ENCODE results near the gene FBXW8.

DNA sequence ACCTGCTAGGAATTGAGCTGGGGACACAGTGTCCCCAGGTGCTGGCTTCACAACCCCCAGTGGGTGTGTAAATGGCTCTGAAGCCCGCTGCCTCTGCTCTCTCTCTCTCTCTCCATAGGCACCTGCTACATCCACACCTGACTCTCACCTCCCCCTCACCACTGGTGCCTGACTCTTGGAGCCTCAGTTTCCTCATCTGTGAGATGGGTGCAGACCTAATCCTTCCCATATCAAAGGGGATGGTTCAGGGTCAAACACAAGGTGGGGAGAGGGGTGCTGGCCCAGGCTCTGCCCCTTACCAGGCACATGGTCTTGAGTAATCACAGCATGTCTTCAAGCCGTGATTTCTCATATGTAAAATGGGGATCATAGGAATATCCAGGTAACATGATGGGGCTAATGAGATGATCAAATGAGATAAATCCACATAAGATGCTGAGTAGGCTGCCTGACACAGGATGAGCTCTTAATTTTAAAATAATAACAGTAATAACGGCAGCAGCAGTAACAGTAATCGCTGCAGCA lies 150.9 kb downstream of the FBXW8 start:
- TF ChIP-seq, protein P1, sequence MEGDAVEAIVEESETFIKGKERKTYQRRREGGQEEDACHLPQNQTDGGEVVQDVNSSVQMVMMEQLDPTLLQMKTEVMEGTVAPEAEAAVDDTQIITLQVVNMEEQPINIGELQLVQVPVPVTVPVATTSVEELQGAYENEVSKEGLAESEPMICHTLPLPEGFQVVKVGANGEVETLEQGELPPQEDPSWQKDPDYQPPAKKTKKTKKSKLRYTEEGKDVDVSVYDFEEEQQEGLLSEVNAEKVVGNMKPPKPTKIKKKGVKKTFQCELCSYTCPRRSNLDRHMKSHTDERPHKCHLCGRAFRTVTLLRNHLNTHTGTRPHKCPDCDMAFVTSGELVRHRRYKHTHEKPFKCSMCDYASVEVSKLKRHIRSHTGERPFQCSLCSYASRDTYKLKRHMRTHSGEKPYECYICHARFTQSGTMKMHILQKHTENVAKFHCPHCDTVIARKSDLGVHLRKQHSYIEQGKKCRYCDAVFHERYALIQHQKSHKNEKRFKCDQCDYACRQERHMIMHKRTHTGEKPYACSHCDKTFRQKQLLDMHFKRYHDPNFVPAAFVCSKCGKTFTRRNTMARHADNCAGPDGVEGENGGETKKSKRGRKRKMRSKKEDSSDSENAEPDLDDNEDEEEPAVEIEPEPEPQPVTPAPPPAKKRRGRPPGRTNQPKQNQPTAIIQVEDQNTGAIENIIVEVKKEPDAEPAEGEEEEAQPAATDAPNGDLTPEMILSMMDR (conservative IDR thresholded peaks at IDR 0.05 in 1 of 2, IDR thresholded peaks at IDR 0.05 in 1 of 2; ENCODE audit: low read depth in 1 of 2, low read length in 2 of 2): no peak
- TF ChIP-seq EZH2 (IDR thresholded peaks at IDR 0.05; ENCODE audit: low read length, missing control alignments): no peak
